ENCODE measurements around the gene TAF1C. TPM values are rescaled to one million over a fixed set of nuclear protein-coding genes. Genes with fewer than 3 reads are reported as not detected.

Gene TAF1C
- total RNA-seq, 2 donors from 2014 or later = 43.7 to 75.9 TPM

DNA sequence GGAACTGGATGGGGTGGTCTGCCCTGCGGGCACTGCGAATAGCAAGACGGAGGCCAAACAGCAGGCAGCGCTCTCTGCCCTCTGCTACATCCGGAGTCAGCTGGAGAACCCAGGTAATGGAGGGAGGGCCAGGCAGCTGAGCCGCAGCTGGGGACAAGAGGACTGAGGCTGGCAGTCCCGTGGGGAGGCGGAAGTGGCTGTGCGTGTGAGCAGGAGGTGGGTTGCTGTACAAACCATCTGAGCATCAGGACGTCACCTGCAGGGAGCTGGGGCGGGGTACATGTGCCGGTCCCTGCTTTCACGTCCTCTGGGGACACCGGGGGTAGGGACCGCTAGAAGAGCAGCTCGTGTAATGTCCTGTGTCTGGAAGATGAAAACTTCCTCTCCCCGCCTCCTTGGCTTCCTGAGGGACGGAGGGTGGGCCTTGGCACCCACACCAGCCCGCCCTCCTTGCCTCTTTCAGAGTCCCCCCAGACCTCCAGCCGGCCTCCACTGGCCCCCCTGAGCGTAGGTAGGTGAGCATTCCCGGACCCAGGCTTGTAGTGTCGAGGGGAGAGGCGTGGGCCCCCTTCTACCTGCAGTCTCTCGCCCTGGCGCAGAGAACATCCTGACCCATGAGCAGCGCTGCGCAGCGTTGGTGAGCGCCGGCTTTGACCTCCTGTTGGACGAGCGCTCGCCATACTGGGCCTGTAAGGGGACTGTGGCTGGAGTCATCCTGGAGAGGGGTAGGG is 7.8 kb upstream of the TAF1C start:
- H3K36me3 ChIP-seq = no peaks in the 10 kb centered on the region
- DNase-seq (ENCODE audit: low spot score) = no peak
- no peak overlapping the region for H3K4me3 ChIP-seq
- no peak overlapping the region for H3K27ac ChIP-seq
- H3K4me1 ChIP-seq (ENCODE audit: control insufficient read depth in 1 of 2, low read depth in 2 of 2) = no peaks in the 10 kb centered on the region
- no peaks in the 10 kb centered on the region for H3K9me3 ChIP-seq
- ATAC-seq (ENCODE audit: insufficient number of reproducible peaks, low FRiP score, low read depth) = no peak
- TF ChIP-seq, protein P1, sequence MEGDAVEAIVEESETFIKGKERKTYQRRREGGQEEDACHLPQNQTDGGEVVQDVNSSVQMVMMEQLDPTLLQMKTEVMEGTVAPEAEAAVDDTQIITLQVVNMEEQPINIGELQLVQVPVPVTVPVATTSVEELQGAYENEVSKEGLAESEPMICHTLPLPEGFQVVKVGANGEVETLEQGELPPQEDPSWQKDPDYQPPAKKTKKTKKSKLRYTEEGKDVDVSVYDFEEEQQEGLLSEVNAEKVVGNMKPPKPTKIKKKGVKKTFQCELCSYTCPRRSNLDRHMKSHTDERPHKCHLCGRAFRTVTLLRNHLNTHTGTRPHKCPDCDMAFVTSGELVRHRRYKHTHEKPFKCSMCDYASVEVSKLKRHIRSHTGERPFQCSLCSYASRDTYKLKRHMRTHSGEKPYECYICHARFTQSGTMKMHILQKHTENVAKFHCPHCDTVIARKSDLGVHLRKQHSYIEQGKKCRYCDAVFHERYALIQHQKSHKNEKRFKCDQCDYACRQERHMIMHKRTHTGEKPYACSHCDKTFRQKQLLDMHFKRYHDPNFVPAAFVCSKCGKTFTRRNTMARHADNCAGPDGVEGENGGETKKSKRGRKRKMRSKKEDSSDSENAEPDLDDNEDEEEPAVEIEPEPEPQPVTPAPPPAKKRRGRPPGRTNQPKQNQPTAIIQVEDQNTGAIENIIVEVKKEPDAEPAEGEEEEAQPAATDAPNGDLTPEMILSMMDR (IDR thresholded peaks at IDR 0.05) = no peak
- H3K27me3 ChIP-seq (replicated peaks; ENCODE audit: insufficient read depth) = no peaks in the 10 kb centered on the region

DNA sequence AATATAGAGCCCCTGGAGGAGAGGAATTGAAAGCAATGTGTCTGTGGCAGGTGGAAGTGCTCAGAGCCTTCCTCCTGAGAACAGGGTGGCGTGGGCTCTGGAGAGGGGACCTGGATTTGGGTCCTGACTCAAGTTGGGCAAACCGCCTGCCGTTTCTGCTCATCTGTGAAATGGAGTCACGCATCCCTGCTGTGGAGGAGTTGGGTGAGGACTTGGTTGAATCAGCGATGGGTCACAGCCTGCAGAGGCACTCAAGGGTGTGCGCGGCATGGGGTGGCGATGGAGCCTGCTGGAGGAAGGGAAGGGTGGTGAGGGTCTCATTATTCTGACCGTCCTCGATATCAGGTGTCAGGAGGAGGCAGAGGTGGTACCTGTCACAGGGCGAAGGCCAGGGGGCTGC is 7.2 kb upstream of the TAF1C start:
- Histone ChIP-seq H3K27me3 (replicated peaks; ENCODE audit: insufficient read depth) (no peaks in the 10 kb centered on the region), H3K36me3 (no peaks in the 10 kb centered on the region), H3K4me1 (ENCODE audit: control insufficient read depth in 1 of 2, low read depth in 2 of 2) (no peaks in the 10 kb centered on the region), H3K27ac (no peak overlapping the region), H3K4me3 (no peak overlapping the region), H3K9me3 (no peaks in the 10 kb centered on the region)
- ATAC-seq (ENCODE audit: insufficient number of reproducible peaks, low FRiP score, low read depth) (no peak), DNase-seq (ENCODE audit: low spot score) (no peak)
- TF ChIP-seq, protein P1 (IDR thresholded peaks at IDR 0.05) = no peak

DNA sequence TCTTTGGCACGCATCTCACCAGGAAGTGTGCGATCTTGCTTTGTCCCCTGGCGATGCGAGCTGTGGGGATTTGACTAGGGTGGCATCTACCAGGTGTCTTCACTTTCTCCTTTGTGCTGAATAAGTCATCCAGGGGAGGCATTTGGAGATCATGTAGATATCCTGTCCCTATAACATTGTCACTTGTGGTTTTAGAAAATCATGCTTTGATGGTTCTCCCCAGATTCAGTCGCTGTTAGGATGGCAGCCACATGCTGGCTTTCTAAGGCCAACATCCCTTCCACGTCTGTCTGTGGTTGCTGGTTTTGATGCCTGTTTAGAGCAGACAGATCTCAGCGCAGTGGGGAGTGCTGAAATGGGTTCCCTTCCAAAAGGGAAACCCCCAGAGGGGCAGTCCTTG is 6.6 kb upstream of the TAF1C start:
- DNase-seq (ENCODE audit: low spot score) (no peak), ATAC-seq (ENCODE audit: insufficient number of reproducible peaks, low FRiP score, low read depth) (no peak)
- Histone ChIP-seq H3K4me3 (no peak overlapping the region), H3K27ac (no peak overlapping the region), H3K4me1 (ENCODE audit: control insufficient read depth in 1 of 2, low read depth in 2 of 2) (no peaks in the 10 kb centered on the region), H3K27me3 (replicated peaks; ENCODE audit: insufficient read depth) (no peaks in the 10 kb centered on the region), H3K36me3 (no peaks in the 10 kb centered on the region), H3K9me3 (no peaks in the 10 kb centered on the region)
- TF ChIP-seq, protein P1 (IDR thresholded peaks at IDR 0.05) = no peak

DNA sequence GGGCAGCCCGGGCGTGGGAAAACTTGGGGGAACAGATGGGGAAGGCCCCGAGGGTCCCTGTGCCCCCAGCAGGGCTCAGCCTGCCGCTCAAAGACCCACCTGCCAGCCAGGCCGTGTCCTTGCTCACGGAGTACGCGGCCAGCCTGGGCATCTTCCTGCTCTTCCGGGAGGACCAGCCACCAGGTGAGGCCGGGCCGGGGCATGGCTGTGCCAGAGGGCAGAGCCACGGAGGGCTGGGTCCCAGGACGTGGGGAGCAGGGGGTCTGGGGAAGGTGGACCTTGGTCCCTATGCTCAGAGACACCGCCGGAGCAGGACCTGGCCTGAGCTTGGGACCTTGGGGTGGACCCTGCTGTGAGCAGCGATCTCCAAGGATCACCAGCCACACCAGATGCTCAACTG is 4.6 kb upstream of the TAF1C start:
- no peaks in the 10 kb centered on the region for H3K9me3 ChIP-seq
- no peaks in the 10 kb centered on the region for H3K27me3 ChIP-seq (replicated peaks; ENCODE audit: insufficient read depth)
- H3K4me1 ChIP-seq (ENCODE audit: control insufficient read depth in 1 of 2, low read depth in 2 of 2) = no peaks in the 10 kb centered on the region
- DNase-seq (ENCODE audit: low spot score) = no peak
- H3K36me3 ChIP-seq = no peaks in the 10 kb centered on the region
- no peak for ATAC-seq (ENCODE audit: insufficient number of reproducible peaks, low FRiP score, low read depth)
- H3K4me3 ChIP-seq = no peak overlapping the region
- TF ChIP-seq, protein P1 (IDR thresholded peaks at IDR 0.05) = no peak
- no peak overlapping the region for H3K27ac ChIP-seq

DNA sequence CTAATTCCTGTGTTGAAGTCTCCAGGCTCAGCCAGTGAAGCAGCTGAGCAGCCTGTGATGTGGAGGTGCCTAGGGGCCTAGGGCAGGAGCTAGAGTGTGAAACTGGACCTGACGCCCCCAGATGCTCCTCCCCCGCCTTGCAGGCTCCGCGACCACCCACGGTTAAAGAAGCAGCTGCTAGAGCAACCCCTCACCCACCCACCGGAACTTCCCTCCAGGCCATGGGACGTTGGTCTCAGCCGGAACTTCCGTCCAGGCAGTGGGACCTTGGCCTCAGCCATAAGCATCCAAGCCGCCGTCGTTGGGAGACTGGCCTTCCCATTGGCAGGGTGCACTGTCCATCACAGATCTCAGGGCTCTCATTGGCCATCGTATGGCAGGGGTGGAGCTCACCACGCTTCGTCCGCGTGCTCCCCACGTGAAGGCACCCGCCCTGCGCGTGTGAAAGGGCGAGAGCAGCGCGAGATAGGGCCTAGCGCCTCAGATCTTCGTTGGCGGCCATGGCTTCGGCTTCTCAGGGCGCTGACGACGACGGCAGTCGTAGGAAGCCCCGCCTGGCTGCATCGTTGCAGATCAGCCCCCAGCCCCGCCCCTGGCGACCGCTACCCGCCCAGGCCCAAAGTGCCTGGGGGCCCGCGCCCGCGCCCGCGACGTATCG is 4.0 kb upstream of the TAF1C start, which contains the start of gene ADAD2:
Gene ADAD2, plus strand, starts transcription at position 427 of the 658 bp plus-strand sequence. Its CDS starts 74 bp downstream, at position 501.
- ATAC-seq (ENCODE audit: insufficient number of reproducible peaks, low FRiP score, low read depth) (no peak), DNase-seq (ENCODE audit: low spot score) (no peak)
- Histone ChIP-seq H3K9me3 (no peaks in the 10 kb centered on the region), H3K27me3 (replicated peaks; ENCODE audit: insufficient read depth) (no peaks in the 10 kb centered on the region), H3K36me3 (no peaks in the 10 kb centered on the region), H3K27ac (no peak within 1 kb of the TSS), H3K4me3 (no peak within 1 kb of the TSS), H3K4me1 (ENCODE audit: control insufficient read depth in 1 of 2, low read depth in 2 of 2) (peaks cover 4 to 5% of the 10 kb centered on the region in 2 donors)
- TF ChIP-seq, protein P1 (IDR thresholded peaks at IDR 0.05) = no peak

Measured in thoracic aorta (tissue), 2 donors.